Fibroblast of lung (primary cell): Measurements from ENCODE around the gene IL15RA. TPM values are rescaled to one million over a fixed set of nuclear protein-coding genes. Genes with fewer than 3 reads are reported as not detected.
"Not testable (repeated sequence)": the region's sequence is repeated elsewhere in the genome, so short reads cannot be mapped to it uniquely, and the experiment has no call there.

Experiments
- DNase-seq, 2 donors: peaks; one replicate each; pipeline versions ENCODE4 v3.0.0 to v3.0.0-alpha.2; 2010; ENCODE audit warnings: low read depth in 2 of 2
- H2AFZ ChIP-seq: 2 replicates; pipeline ENCODE4 v1.5.1; 2012; ENCODE audit warnings: low read length, control low read depth, inconsistent platforms
- H3K27ac ChIP-seq: 2 replicates; pipeline ENCODE4 v1.5.1; 2011; ENCODE audit warnings: low read length, control low read depth; ENCODE audit not compliant: insufficient read depth
- H3K27me3 ChIP-seq: 2 replicates; pipeline ENCODE4 v1.5.1; 2011; ENCODE audit warnings: mild to moderate bottlenecking, low read length; ENCODE audit not compliant: control insufficient read depth, insufficient read depth
- H3K36me3 ChIP-seq: 2 replicates; pipeline ENCODE4 v1.5.1; 2011; ENCODE audit warnings: low read length; ENCODE audit not compliant: control insufficient read depth, insufficient read depth
- H3K4me1 ChIP-seq: 2 replicates; pipeline ENCODE4 v1.5.1; 2011; ENCODE audit warnings: low read length; ENCODE audit not compliant: control insufficient read depth, insufficient read depth; ENCODE audit errors: extremely low read depth
- H3K4me2 ChIP-seq: 2 replicates; pipeline ENCODE4 v1.5.1; 2011; ENCODE audit warnings: low read length, control low read depth; ENCODE audit not compliant: insufficient read depth; ENCODE audit errors: extremely low read depth
- H3K4me3 ChIP-seq, 4 experiments: fragments of 200-600 bp in 1 of 4; sonication (generic) in 1 of 4; replicated peaks in 1 of 4; 2 replicates each; pipeline ENCODE4 v1.5.1; 2011 to 2016; ENCODE audit warnings: low read length in 4 of 4, low read depth in 3 of 4, mild to moderate bottlenecking in 3 of 4, control low read depth in 2 of 4, inconsistent platforms in 1 of 4, mixed read lengths in 1 of 4; ENCODE audit not compliant: insufficient read depth in 1 of 4; ENCODE audit errors: control extremely low read depth in 1 of 4
- H3K79me2 ChIP-seq: 2 replicates; pipeline ENCODE4 v1.5.1; 2012; ENCODE audit warnings: mild to moderate bottlenecking, low read length, inconsistent platforms; ENCODE audit not compliant: control insufficient read depth, insufficient read depth
- H3K9ac ChIP-seq: 2 replicates; pipeline ENCODE4 v1.5.1; 2011; ENCODE audit warnings: mild to moderate bottlenecking, low read length, control low read depth; ENCODE audit not compliant: insufficient read depth
- H3K9me3 ChIP-seq: 2 replicates; pipeline ENCODE4 v1.5.1; 2012; ENCODE audit warnings: low read depth, low read length; ENCODE audit not compliant: control insufficient read depth, insufficient read depth
- H4K20me1 ChIP-seq: 2 replicates; pipeline ENCODE4 v1.5.1; 2011; ENCODE audit warnings: low read length; ENCODE audit not compliant: control insufficient read depth, insufficient read depth; ENCODE audit errors: extremely low read depth
- EZH2 ChIP-seq: IDR thresholded peaks from 2 replicates; pipeline ENCODE4 v1.5.1; 2012; ENCODE audit warnings: low read length, control low read depth, mild to moderate bottlenecking; ENCODE audit errors: missing control alignments
- polyA plus RNA-seq, 2 donors: library from polyadenylated mRNA; depleted of rRNA in 1 of 2; stranded (reverse) in 1 of 2; unstranded in 1 of 2; fragments of >200 nt; gene quantifications; 2 replicates each; pipeline ENCODE4 v1.2.1, GENCODE V29; 2011 to 2012; ENCODE audit warnings: missing spikeins in 1 of 2
- total RNA-seq: library from RNA; depleted of rRNA; stranded (reverse); fragments of >200 nt; gene quantifications from 2 replicates; pipeline ENCODE4 v1.2.1, GENCODE V29; 2014
- TF ChIP-seq, protein P1 (sequence below), 2 donors: IDR thresholded peaks in 1 of 2; conservative IDR thresholded peaks in 1 of 2; 1 replicate in 1 of 2; 2 replicates in 1 of 2; pipeline ENCODE4 v1.5.1; 2011 to 2012; ENCODE audit warnings: low read length in 2 of 2, control low read depth in 1 of 2, inconsistent platforms in 1 of 2, low read depth in 1 of 2, mild to moderate bottlenecking in 1 of 2

The IL15RA gene
- total and polyA plus RNA-seq, 2 donors (not counting 1 experiment from before 2014, with no cell fraction given), result 5.9 to 13.7 TPM

GRCh38 chr10:5963071-5963470 lies 14.3 kb downstream of the IL15RA start:
- no peak for DNase-seq
- no peak overlapping the region for H3K27ac ChIP-seq
- H3K36me3 ChIP-seq, result no peaks in the 10 kb centered on the region
- TF ChIP-seq, protein P1, sequence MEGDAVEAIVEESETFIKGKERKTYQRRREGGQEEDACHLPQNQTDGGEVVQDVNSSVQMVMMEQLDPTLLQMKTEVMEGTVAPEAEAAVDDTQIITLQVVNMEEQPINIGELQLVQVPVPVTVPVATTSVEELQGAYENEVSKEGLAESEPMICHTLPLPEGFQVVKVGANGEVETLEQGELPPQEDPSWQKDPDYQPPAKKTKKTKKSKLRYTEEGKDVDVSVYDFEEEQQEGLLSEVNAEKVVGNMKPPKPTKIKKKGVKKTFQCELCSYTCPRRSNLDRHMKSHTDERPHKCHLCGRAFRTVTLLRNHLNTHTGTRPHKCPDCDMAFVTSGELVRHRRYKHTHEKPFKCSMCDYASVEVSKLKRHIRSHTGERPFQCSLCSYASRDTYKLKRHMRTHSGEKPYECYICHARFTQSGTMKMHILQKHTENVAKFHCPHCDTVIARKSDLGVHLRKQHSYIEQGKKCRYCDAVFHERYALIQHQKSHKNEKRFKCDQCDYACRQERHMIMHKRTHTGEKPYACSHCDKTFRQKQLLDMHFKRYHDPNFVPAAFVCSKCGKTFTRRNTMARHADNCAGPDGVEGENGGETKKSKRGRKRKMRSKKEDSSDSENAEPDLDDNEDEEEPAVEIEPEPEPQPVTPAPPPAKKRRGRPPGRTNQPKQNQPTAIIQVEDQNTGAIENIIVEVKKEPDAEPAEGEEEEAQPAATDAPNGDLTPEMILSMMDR (conservative IDR thresholded peaks at IDR 0.05 in 1 of 2, IDR thresholded peaks at IDR 0.05 in 1 of 2; ENCODE audit: low read depth in 1 of 2, low read length in 2 of 2), result no peak
- no peak for TF ChIP-seq EZH2
- no peaks in the 10 kb centered on the region for H3K4me1 ChIP-seq
- no peaks in the 10 kb centered on the region for H3K79me2 ChIP-seq
- no peak overlapping the region for H2AFZ ChIP-seq
- H3K9me3 ChIP-seq, result no peaks in the 10 kb centered on the region
- no peaks in the 10 kb centered on the region for H4K20me1 ChIP-seq
- no peak overlapping the region for H3K4me3 ChIP-seq
- H3K27me3 ChIP-seq, result no peaks in the 10 kb centered on the region
- H3K4me2 ChIP-seq, result no peak overlapping the region
- H3K9ac ChIP-seq, result no peak overlapping the region

DNA sequence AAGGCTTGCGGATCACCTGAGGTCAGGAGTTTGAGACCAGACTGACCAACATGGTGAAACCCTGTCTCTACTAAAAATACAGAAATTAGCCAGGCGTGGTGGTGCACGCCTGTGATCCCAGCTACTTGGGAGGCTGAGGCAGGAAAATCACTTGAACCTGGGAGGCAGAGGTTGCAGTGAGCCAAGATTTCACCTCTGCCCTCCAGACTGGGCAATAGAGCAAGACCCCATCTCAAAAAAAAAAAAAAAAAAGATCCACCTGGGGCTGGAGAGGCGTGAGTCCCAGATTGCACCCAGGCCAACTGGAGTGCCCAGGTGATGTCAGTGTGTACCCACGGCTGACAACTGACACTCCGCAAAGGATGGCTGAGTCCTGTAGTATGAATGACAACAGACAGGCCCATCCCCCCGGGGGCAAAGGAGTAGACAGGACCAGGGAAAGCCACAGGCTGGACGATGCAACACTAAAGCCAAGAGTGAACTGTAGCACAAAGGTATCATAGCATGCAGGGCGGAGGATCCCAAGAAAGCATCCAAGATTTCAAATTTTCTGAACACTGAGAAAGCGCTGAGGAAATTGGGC lies 14.9 kb downstream of the IL15RA start:
- H3K9me3 ChIP-seq, H2AFZ ChIP-seq, H3K9ac ChIP-seq, H3K4me2 ChIP-seq, DNase-seq, H3K27me3 ChIP-seq, H3K27ac ChIP-seq, H3K36me3 ChIP-seq, H3K4me1 ChIP-seq, H4K20me1 ChIP-seq, H3K4me3 ChIP-seq, H3K79me2 ChIP-seq: not testable (repeated sequence)

DNA sequence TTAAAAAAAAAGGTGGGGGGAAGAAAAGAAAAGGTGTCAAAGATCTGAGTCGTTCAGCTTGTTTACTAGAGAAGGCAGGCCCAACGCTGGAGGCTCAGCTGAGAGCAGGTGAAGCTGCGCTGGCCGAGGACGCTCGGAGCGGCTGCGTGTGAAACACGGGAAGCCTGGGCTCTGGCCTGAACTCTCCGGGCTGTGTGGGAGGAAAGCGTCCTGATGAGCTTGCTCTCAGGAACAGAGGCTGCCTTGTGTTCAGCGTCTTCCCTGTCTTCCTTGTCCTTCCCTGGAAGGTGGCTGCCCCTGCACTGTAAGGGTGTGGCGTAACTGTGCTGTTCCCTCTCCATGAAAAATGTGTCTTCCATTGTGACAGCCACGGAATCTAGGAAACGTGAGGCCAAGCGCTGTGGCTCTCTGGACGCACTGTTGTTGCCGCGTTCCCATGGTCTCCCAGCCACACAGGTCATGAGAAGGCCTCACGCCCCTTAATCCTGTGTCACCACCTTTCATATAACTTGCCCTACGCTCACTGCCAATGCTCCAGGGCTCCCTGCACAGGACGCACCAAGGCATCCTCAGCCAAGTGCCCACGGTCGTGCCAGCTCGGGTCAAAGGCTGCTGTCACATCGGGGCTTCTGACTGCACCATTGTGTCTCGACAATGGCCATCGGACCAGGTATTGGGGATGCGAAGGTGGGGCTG lies 15.8 kb downstream of the IL15RA start:
- H3K27me3 ChIP-seq, result no peaks in the 10 kb centered on the region
- H2AFZ ChIP-seq, result no peak overlapping the region
- TF ChIP-seq, protein P1 (conservative IDR thresholded peaks at IDR 0.05 in 1 of 2, IDR thresholded peaks at IDR 0.05 in 1 of 2; ENCODE audit: low read depth in 1 of 2, low read length in 2 of 2), result no peak
- no peak for TF ChIP-seq EZH2

DNA sequence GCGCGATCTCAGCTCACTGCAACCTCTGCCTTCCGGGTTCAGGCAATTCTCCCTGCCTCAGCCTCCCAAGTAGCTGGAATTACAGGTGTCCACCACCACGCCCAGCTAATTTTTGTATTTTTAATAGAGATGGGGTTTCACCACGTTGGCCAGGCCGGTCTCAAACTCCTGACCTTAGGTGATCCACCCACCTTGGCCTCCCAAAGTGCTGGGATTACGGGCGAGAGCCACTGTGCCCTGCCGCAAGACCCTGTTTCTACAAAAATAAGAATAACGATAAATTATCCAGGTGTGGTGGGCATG lies 16.4 kb downstream of the IL15RA start:
- H3K9ac ChIP-seq, H3K27ac ChIP-seq, H3K4me1 ChIP-seq, H3K4me2 ChIP-seq, H3K27me3 ChIP-seq, H3K4me3 ChIP-seq, H4K20me1 ChIP-seq, H2AFZ ChIP-seq, H3K9me3 ChIP-seq, DNase-seq, H3K79me2 ChIP-seq, H3K36me3 ChIP-seq: not testable (repeated sequence)

More for the DNA sequence above, 15.8 kb downstream of the IL15RA start:
- H3K9me3 ChIP-seq, result no peaks in the 10 kb centered on the region
- no peak for DNase-seq
- H3K4me3 ChIP-seq, result no peak overlapping the region
- H3K27ac ChIP-seq, result no peak overlapping the region
- H3K9ac ChIP-seq, result no peak overlapping the region
- H3K36me3 ChIP-seq, result no peaks in the 10 kb centered on the region
- H3K79me2 ChIP-seq, result no peaks in the 10 kb centered on the region
- H4K20me1 ChIP-seq, result no peaks in the 10 kb centered on the region
- no peak overlapping the region for H3K4me2 ChIP-seq
- H3K4me1 ChIP-seq, result no peaks in the 10 kb centered on the region
